HG03060 (cell line): ENCODE measurements around the gene COL5A2.

Source experiments
- ATAC-seq: cut with Tn5 transposase; IDR thresholded peaks from one replicate; pipeline ENCODE4 v1.9.1; 2021; ENCODE audit warnings: low read depth, moderate number of reproducible peaks; ENCODE audit not compliant: unreplicated experiment

Gene COL5A2

DNA sequence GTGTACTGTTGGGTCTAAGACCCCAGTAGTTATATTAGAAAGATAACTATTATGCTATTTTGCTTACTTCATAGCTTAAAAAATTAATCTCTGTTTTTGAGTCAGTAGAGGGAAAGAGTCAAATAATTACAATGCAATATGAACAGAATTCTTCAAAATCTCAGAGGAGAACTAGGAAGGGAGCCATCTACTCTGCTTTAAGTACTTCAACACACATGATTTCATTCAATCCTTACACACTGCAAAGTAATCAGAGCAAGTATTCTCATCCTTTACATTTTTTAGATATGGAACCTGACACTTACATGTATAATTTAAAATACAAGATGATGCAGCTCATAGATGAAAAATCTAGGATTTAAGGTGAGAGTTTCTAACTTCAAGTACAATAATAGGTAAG, 27.7 kb downstream of the COL5A2 start:
- ATAC-seq = no peak

DNA sequence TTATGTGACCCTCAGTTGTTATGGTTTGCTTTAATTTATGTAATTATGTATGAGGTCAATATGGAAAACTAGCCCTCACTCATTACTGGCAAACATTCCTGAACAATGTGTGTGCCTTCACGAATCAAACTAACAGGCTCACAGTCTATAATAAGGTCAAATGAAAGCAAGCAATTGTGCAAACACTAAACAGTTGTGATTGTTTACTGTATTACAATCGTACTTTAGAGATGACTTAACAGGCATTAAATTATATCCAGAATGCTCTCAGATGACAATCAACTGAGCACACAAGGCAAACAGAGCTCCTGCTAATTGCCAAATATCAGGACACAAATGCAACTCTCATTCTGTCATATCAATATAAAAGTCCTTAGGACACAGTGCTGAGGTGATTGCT, 29.5 kb downstream of the COL5A2 start:
- ATAC-seq = no peak

DNA sequence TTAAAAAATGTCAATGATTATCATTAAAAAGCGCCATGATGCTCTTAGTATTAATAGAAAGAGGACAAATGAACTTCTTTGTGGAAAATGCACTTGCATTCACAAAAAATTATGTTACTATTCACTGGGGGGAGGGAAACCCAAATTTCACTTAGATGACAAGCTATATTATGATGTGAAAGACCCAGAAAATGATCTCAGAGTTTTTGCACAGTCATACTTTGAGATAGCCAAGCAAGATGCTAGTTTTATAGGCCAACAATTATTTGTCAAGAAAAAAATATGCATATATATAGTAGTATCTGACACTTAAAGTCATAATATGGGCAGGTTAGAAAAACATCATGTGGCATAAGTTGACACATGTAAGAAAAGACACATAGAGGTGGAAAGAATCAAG, 31.6 kb downstream of the COL5A2 start:
- no peak for ATAC-seq

DNA sequence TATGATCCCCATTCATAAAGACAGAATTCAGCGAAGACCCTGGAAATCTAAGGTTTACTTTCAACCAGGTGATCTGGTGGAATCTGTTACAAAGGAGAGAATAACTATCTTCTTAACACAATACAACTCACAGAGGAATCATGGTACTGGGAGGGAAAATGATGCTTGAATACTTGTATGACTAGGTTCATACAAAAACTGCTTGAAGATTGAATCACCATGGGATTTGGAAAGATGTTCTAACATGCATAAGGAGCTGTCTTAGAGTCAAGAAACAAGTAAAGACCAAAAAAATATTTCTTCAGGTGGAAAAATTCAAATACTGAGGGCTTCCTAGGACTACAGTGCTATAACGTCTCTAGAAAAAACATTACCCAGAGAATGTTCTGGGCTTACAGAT, 32.2 kb downstream of the COL5A2 start:
- ATAC-seq = no peak

DNA sequence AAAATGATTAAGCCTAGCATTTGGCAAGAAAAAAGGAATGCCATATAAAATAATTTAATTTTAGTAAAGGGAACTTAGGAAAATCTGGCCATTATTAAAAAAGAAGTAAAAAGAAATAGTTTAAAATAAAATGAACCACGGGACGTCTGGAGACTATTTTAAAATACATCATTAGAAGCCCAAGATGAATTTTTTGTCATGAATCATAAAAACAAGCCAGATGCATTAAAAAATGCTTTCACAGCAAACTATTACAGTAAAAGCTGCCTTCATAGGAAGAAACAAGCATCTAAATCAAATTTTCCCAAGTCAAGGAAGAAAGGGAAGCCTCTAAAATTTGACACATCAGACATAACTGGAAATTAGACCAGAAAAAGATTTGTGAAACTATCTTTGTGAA, 33.0 kb downstream of the COL5A2 start:
- no peak for ATAC-seq

DNA sequence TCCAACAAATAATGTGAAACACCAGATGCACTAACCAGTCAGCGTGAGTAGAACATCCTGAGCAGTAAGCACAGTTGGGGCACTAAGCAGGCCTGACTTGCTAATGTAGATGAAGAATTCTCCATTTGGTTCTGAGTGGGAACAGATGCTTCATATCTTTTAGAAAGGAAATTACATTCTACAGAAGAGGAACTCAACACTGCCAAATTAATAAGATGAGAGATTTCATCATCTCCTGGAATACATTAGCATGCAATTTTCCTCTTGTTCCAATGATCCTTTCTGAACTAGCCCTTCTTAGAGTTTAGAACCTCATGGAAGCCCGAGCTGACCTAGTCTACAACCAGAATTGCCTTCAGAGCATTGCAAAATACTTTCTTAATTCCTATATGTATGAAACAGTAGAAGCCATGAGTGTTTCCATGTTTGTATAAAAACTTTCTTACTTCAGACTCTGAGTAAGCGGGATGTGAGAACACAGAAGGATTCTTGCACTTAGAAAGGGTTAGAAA, 34.8 kb downstream of the COL5A2 start:
- ATAC-seq = no peak

DNA sequence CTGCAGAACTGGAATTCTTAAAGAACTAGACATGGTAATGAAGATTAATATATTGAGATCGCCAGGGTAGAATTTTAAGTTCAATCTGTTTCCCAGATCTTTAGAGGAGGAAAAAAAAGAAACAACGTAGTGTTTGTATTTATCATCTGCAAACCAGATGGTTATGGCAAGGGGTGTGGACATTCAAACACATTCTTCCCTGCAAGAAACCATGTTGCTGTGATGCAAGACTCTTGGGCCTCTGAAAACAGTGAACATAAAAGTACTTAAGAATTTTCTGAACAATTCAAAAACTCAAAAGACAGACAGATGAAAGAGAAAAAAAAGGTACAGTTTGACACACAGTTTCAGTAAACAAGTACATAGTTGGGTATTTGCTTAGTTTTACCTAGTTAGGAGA, 35.6 kb downstream of the COL5A2 start:
- no peak for ATAC-seq

DNA sequence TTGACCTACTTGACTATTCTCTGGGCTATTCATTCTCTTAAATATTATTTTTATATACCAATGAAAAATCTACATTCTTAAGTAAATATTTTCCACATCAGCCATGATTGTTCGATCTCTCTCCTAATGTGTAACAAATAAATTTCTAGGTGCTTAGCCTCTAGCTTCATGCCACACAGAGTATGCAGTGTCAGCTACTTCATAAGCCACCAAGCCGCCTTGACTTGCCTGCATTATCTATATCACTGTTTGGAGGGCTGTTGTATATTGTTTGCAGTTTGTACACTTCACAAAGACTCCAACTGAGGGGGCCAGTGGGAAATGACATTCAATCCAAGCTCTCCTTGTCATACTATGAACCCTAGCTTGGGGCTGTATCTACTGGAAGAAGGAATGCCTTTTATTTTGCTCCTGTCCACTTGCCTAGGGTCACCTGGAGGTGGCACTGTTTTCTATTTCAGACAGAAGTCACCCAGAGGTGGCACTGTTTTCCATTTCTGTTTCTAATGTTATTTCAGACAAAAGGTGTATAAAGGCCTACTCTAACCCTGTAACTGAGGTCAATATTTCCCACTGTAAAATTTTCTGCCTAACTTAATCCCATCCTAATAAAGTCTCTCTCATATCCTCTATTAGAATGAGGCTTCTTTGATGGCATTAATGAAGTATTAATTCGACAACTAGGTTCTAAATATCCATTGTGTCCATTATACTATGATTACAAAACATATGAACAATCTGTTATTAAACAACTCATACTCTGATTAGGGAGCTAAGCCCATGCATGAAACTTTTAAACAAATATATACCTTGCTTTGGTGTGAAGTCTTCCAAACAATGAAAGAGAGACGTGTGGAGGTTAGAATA, 36.4 kb downstream of the COL5A2 start:
- ATAC-seq = peak; percentile 96

DNA sequence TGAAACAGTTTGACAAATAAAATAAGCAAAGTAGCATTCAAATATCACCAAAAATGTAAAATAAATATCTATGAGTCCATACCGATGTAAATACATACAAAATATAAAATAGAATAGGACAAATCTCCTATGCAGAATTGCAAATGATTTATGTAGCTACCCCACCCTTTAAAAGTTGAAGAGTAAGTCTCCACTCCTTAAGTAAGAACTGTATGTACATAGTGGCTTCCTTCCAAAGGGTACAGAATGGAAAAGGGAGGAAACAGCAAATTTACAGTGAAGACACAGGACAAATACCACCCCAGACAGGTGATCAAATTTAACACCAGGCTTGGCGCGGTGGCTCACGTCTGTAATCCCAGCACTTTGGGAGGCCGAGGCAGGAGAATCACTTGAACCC, 40.8 kb downstream of the COL5A2 start:
- ATAC-seq = no peak

DNA sequence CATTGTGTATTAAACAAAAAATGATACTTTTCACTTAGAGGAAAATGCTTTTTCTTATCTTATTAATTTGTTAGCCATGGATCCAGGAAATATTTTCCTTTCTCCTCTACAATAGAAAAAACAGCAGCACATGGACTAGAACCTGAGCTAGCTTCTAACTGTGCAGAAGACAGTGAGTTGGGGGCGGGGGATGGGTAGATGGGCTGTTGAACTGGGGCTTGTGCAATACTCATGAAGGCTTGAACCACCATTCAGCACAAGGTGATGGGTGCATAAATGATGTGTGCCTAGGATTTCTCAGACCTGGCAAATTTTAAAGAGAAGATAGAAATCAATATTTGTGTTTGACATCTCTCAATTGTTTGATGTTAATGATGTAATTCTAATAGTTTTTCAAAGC, 42.0 kb downstream of the COL5A2 start:
- no peak for ATAC-seq

DNA sequence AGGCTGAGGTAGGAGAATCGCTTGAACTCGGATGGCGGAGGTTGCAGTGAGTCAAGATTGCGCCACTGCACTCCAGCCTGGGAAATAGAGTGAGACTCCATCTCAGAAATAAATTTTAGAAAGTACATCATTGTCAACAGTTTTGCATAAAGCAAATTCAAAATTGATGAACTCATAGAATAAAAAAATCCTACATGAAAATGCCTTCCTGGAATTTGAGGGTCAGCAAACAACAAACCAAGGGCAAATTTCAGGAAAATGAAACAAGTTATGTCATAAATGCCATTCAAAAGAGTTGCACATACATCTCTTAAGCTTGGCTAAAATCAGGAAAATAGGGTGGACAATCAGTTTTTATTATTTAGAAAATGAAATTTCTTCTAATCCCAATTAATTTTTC, 45.1 kb downstream of the COL5A2 start:
- no peak for ATAC-seq

DNA sequence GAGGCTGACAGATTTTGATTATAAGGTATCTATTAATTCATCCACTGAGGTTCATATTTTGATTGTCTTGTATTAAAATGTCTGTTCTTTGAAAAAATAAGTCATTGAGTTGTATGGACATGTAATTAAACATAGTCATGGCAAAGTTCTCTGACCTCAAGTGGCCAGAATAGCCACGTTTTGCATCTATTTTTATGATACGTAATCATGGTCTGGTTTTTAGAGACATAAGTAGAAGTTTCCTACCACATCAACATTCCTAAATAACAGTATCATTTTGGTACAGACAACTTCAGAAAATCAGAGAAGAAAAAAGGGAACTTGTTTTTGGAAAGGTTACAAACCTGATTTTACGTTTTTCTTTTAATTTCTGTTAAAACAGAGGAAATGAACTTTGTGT, 47.6 kb downstream of the COL5A2 start:
- ATAC-seq = no peak

DNA sequence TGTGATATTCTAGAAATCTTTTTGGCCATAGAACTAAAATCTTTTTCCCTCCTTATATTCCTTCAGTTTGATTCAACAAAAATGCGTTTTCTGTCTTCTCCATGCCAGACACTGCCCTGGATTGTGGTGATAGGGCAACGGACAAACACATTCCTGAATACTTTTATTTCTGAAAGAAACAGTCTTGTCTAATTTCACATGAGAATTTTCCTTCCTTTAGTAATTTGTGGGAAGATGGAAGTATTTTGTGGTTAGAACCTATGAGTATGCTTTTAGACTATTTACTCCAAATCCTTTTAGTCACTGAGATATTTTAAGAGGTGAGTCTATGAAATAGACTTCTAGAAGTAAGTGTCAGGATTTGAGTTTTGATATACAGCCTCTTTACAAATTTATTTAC, 49.6 kb downstream of the COL5A2 start:
- ATAC-seq = no peak

DNA sequence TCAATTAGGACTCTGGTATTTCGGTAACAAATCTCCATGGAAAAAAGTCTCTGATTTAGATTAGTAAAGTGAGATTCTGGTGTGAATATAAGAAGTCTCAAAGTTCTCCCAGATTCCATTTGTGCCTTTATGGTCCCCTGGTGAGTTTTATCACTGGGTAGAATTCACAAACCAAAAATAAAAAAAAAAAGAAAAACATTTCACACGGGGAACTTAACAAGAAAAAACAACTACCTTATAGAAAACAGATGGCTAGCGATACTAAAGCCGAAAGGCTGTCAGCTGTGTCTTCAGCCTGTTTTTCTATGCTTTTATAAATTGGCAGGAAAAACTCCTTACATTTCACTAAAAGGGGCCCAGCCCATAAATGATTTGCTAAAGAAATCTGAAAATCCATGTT, 50.6 kb downstream of the COL5A2 start:
- ATAC-seq = no peak

DNA sequence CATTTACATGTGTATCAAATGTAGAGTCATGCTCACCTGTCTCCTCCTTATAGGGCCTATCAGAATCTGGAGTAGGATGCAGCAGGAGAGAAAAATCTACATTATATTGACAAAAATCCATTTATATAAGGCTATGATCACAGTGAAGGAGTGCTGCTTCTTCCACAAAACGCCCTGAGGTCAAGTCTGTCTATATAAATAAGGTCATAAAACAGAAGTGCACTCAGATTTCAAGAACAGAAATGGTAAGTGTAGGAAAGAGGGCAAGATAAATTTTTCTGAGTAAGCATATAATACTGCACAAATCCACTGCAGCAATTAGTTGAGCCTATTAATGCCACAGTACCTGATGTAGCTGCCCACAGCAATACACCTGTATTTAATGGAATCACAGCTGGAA, 51.8 kb downstream of the COL5A2 start:
- no peak for ATAC-seq

DNA sequence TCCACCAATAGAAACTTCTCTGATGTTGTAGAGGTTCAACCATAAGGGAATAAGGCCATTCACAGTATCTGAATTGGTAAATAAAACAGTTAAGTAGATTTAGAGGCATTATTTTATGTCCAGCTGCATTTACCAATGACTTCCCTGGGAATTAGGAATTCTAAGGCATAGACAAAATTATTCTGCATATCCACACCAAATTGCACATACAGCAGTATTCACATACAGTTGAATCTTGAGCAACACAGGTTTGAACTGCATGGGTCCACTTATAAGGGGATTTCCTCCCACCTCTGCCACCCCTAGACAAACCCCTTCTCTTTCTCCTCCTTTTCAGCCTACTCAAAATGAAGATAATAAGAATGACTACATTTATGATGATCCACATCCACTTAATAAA, 54.4 kb downstream of the COL5A2 start:
- no peak for ATAC-seq

DNA sequence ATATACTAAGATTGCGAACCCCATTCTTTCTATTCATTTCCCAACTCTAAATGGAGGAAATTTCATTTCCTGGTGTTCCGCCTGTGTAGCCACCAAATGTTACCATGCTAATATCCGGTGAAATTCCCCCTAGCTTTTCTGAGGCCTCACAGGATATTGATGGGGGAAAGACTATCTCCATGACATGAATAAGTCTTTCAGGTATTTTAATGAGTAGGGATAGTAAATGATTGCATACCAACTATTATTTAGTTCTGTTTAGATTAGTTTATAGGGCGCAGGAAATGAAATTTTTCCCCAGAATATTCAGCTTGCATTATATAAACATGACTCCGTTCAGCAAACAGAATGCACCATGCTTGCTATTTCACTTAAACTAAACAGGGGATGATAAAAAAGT, 55.4 kb downstream of the COL5A2 start:
- no peak for ATAC-seq

DNA sequence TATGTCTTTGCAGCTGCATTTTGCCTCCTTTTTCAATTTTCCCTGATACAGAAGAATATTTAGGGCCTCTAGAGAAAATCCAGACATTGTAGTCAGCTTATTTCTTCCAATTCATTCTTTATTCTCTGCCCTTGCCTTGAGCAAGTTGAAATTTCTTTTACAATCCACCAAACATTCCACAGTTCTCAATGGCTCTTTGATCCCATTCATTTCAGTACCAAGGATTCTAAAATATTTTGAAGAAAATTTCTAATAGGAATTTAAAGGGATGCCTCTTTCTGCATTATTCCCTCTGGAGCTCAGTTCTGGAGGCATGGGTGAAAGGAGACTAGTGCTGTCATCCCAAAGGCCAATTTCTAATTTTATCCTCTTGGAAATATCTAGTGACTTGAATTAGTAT, 61.2 kb downstream of the COL5A2 start:
- ATAC-seq = no peak

DNA sequence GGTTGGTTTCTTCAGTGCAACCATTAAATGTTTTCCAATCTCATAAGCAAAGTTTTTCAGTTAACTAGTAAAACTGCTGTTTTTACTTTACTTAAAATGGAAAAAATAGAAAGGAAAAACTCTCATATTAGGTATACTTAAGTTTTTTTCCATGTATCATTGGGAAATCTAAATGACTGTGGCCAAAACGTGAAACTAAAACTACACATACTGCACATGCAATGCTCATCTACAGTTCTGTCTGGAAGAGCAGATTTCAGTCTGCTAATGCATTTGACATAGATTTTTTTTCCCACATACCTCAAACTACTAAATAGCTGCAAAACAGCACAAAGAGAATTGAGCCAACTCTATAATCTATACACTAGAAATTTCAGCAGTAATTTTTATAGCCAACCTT, 62.6 kb downstream of the COL5A2 start:
- ATAC-seq = no peak

DNA sequence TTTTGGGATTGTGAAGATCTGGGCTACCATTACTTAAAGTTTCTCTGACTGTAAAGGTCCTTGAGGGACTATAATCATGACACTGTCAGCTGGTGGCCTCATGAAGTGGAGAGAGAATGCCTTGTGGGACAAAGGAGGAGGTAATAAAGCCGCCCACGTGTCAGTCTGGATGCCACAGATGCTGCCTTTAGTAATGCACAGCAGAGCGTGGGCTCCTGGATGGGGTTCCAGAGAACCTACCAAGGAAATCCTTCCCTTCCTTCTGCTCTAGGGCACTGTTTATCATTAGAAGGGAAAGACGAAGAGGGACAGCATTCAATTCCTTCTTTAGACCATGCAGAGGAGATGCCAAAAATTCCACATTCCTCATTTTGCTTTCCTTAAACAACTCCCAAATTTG, 63.5 kb downstream of the COL5A2 start:
- no peak for ATAC-seq

DNA sequence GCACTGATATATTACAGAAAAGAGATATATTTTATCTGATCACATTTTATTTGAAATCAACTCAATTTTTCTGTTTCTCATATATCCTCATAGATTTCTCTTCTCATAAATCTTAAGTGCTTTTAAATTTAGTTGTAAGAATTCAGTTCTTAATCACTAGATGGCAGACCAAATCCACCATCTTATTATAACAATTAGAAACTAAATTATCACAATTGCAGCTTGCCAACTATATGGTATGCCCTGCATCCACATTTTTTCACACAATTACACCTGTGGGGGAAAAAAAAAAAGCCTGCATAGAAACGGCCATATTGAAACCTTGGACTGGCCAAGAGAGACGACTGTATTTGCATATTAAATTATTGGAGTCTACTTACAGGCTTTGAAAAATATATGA, 64.4 kb downstream of the COL5A2 start:
- no peak for ATAC-seq

DNA sequence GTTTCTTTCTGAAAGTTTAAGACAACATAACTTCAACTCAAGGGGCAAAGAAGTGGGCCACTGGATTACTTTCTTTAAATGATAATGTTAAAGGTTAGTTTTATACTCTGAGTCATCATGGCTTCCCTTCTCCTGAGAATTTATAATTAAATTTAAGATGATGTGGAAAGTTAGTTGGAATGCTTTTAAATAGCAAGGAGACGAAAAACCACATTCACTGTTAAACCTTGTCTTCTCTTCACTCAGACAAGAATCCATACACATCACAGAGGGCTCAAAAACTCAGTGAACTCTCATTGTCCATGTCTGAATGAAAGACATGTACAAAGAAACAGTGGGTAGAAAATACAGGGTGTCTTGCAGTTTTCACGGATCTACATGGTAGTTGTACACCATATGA, 65.6 kb downstream of the COL5A2 start:
- no peak for ATAC-seq
